Mucosa of descending colon (tissue), 3 donors: ENCODE data around the gene TASOR2. TPM values are rescaled to one million over a fixed set of nuclear protein-coding genes. Genes with fewer than 3 reads are reported as not detected.

Experiments
- ATAC-seq: fragments of 200-7000 bp; cut with Tn5 transposase; one replicate; pipeline ENCODE4 v1.9.1; 2020; ENCODE audit warnings: mild to moderate bottlenecking, moderate library complexity
- DNase-seq, 3 donors: peaks; one replicate each; pipeline ENCODE4 v3.0.0-alpha.2; 2020
- H3K36me3 ChIP-seq: fragments of 200-600 bp; one replicate; pipeline ENCODE4 v1.8.0; 2021; ENCODE audit warnings: low read depth, mild to moderate bottlenecking
- H3K4me1 ChIP-seq: fragments of 200-600 bp; one replicate; pipeline ENCODE4 v1.8.0; 2021; ENCODE audit warnings: low read depth, mild to moderate bottlenecking
- H3K4me3 ChIP-seq: fragments of 200-600 bp; one replicate; pipeline ENCODE4 v1.8.0; 2021; ENCODE audit warnings: mild to moderate bottlenecking
- H3K9me3 ChIP-seq: fragments of 200-600 bp; one replicate; pipeline ENCODE4 v1.8.0; 2021; ENCODE audit warnings: mild to moderate bottlenecking
- CTCF ChIP-seq: fragments of 200-600 bp; IDR thresholded peaks from one replicate; pipeline ENCODE4 v1.8.0; 2022; ENCODE audit warnings: antibody characterized with exemption, mild to moderate bottlenecking
- intact Hi-C, 2 donors: fragments of 100-400 bp; cut with DNase I in 1 of 2; cut with micrococcal nuclease in 1 of 2; formaldehyde crosslinking; loops; one replicate each; pipeline versions ENCODE4 v1.11.0 to v1.11.1; 2022; cut with DNase I, micrococcal nuclease
- total RNA-seq, 3 donors: library from RNA; stranded (reverse); fragmentation: NEBNext Ultra II Directional in 2 of 3; extraction: Animal tissue kit (Norgen Biotek cat#: 25700) in 2 of 3; gene quantifications; one replicate each; pipeline versions ENCODE4 v1.2.1 to v1.2.4, GENCODE V29; 2021 to 2023
- donor health status: DM: no; HTN: no; CAD: no; lungs with moderate emphysema.
- donor health status: DM: no; HTN: no; CAD: no.
- donor health status: DM: no; HTN: yes; CAD: no.

TASOR2 gene
- total RNA-seq, 3 donors from 2014 or later = 46.4 to 63.2 (median 58.4) TPM

- TF ChIP-seq CTCF = no peak
Observed at GRCh38 chr10:5709865-5710264, 25.2 kb downstream of the TASOR2 start.

GRCh38 chr10:5710859-5711258 lies 26.2 kb downstream of the TASOR2 start:
- ATAC-seq = peak; percentile 34
- Histone ChIP-seq H3K9me3 (no peaks in the 10 kb centered on the region), H3K36me3 (no peaks in the 10 kb centered on the region), H3K4me3 (no peak overlapping the region), H3K4me1 (peaks cover 7% of the 10 kb centered on the region)
- no peak for DNase-seq
- TF ChIP-seq CTCF = no peak
- intact Hi-C loops = no loop called here

More at GRCh38 chr10:5709865-5710264, 25.2 kb downstream of the TASOR2 start:
- no peaks in the 10 kb centered on the region for H3K36me3 ChIP-seq
- peaks cover 7% of the 10 kb centered on the region for H3K4me1 ChIP-seq
- intact Hi-C loops = no loop called here
- ATAC-seq (no peak), DNase-seq (no peak)
- no peak overlapping the region for H3K4me3 ChIP-seq
- no peaks in the 10 kb centered on the region for H3K9me3 ChIP-seq

- ATAC-seq = peak; percentile 35
- Histone ChIP-seq H3K4me3 (no peak overlapping the region), H3K4me1 (peaks cover 7% of the 10 kb centered on the region), H3K9me3 (no peaks in the 10 kb centered on the region), H3K36me3 (no peaks in the 10 kb centered on the region)
- no peak for DNase-seq
- intact Hi-C loops = no loop called here
- no peak for TF ChIP-seq CTCF
Observed at GRCh38 chr10:5711642-5712041, 27.0 kb downstream of the TASOR2 start.

GRCh38 chr10:5719546-5719945 lies 34.9 kb downstream of the TASOR2 start:
- no peak for TF ChIP-seq CTCF
- H3K36me3 ChIP-seq = no peaks in the 10 kb centered on the region
- intact Hi-C loops = no loop called here
- DNase-seq (no peak), ATAC-seq (no peak)
- no peaks in the 10 kb centered on the region for H3K9me3 ChIP-seq
- no peaks in the 10 kb centered on the region for H3K4me1 ChIP-seq
- no peak overlapping the region for H3K4me3 ChIP-seq

GRCh38 chr10:5720182-5720581 lies 35.5 kb downstream of the TASOR2 start:
- H3K4me3 ChIP-seq = no peak overlapping the region
- H3K9me3 ChIP-seq = no peaks in the 10 kb centered on the region
- H3K4me1 ChIP-seq = no peaks in the 10 kb centered on the region
- intact Hi-C loops = no loop called here
- ATAC-seq = no peak
- TF ChIP-seq CTCF = no peak
- DNase-seq = no peak
- H3K36me3 ChIP-seq = no peaks in the 10 kb centered on the region

- no peak for DNase-seq
- ATAC-seq = no peak
- Histone ChIP-seq H3K9me3 (no peaks in the 10 kb centered on the region), H3K36me3 (no peaks in the 10 kb centered on the region), H3K4me3 (no peak overlapping the region), H3K4me1 (no peaks in the 10 kb centered on the region)
- intact Hi-C loops = no loop called here
- no peak for TF ChIP-seq CTCF
Observed at GRCh38 chr10:5723692-5724091, 39.1 kb downstream of the TASOR2 start.
